ENCODE results near the gene KRT86.
"Not testable (repeated sequence)": the region's sequence is repeated elsewhere in the genome, so short reads cannot be mapped to it uniquely, and the experiment has no call there.

KRT86 gene

GRCh38 chr12:52307836-52308805 lies 33.7 kb downstream of the KRT86 start:
- no peak for DNase-seq (ENCODE audit: low read depth)
- peak overlapping the region; percentile 34 for H3K4me3 ChIP-seq (ENCODE audit: low read depth, low read length)

DNA sequence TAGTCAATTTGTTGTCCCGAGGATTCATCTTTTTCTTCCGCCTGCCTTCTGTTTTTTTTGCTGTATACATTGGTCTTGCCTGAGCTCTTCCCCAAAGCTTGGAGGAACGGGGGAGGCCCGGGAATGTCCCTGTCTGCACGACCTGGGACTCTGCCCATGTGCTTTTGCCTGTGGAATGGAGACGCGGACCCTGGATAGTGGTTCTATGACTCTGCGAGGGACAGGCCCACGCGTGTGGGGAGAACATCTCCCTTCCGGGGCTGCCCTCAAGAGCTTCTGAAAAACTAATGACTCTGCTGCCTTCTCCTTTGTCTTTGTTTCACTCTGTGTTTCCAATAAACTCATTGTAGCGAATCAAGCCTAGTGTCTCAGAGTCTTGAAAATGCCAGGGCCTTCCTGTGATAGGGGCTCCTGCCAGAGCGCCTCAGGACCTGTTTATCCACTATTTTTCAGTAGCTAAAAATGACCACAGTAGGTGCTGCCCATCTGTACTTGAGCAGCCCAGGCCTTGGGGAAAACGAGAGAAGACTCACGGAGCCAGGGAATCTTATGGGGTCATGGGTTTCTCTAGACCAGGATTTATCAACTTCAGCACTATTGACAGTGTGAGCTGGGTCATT lies 34.5 kb downstream of the KRT86 start:
- no peak for DNase-seq (ENCODE audit: low read depth)
- no peak overlapping the region for H3K4me3 ChIP-seq (ENCODE audit: low read depth, low read length)

DNA sequence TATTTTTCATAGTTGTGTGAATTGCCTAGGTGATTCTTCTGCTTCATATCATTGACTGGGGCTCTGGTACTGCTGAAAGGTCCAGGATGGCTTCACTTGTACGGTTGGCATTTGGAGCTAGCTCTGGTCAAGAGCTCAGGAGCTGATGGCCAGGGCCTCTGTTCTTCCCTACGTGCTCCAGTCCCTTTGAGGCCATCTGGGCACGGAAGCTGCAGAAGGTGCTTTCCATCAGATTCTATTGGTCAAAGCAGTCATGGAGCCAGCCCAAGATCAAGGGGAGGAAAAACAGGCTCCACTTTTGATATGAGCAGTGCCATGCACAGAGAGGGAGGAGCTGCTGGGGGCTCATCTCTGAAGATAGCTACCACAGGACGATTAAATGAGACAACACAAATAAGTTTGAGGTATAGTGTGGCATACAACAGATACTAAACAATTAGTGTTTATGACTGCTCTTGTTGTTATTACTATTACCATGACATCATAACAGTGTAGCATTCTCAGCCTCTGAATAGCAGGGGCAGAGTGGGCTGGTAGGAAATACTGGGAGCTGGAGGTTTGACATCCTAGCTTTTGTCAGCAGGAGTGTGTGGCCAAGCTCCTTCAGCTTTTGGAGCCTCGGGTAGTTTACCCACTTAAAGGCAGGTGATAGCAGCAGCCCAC lies 36.3 kb downstream of the KRT86 start:
- DNase-seq (ENCODE audit: low read depth): no peak
- H3K4me3 ChIP-seq (ENCODE audit: low read depth, low read length): no peak overlapping the region

- no peak overlapping the region for H3K4me3 ChIP-seq (ENCODE audit: low read depth, low read length)
- no peak for DNase-seq (ENCODE audit: low read depth)
These were observed 36.8 kb downstream of the KRT86 start for GRCh38 chr12:52311285-52311648.

- DNase-seq (ENCODE audit: low read depth): no peak
- H3K4me3 ChIP-seq (ENCODE audit: low read depth, low read length): no peak overlapping the region
These were observed 37.6 kb downstream of the KRT86 start for GRCh38 chr12:52312086-52312485.

DNA sequence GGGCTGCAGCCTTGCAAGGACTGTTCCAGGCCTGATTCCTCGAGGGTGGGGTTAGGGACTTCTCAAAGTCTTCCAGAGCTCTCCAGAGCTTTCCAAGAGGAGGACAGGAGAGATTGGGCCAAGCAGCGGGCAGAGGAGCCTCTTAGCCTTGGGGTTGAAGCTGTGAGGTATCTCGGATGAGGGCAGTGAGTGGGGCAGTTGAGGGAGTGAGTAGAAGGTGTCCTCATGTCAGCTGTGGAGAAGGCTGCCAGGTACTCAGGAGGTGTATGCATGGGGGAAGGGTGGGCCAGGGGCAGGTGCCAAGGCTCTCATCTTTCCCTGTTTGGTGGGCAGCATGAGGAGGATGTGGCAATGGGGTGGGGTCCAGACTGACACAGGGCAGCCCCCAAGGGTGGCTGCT lies 39.0 kb downstream of the KRT86 start:
- DNase-seq (ENCODE audit: low read depth): no peak
- no peak overlapping the region for H3K4me3 ChIP-seq (ENCODE audit: low read depth, low read length)

GRCh38 chr12:52313926-52314325 lies 39.5 kb downstream of the KRT86 start:
- no peak overlapping the region for H3K4me3 ChIP-seq (ENCODE audit: low read depth, low read length)
- DNase-seq (ENCODE audit: low read depth): no peak

DNA sequence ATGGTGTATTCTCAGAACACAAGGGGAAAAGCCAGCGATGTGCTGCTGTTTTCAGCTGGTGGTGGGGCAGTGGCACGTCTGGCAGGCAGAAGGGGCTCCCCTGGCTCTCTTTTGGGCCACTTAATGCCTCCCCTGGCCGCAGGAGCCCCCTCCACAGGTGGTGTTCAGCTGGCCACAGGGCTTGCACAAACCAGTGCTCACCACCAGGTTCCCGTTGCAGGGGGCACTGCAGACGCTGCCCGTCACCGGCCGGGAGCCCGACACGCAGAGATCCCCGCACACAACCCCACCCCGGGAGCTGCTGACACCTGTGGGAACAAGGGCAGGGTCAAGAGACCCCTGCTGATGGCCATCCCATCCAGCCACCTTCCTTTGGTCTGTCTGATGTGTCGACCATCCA lies 40.1 kb downstream of the KRT86 start:
- no peak for DNase-seq (ENCODE audit: low read depth)
- no peak overlapping the region for H3K4me3 ChIP-seq (ENCODE audit: low read depth, low read length)

GRCh38 chr12:52315721-52316120 lies 41.3 kb downstream of the KRT86 start:
- DNase-seq (ENCODE audit: low read depth): not testable (repeated sequence)

GRCh38 chr12:52316290-52316689 lies 41.8 kb downstream of the KRT86 start:
- DNase-seq (ENCODE audit: low read depth): no peak
- H3K4me3 ChIP-seq (ENCODE audit: low read depth, low read length): no peak overlapping the region

More at GRCh38 chr12:52315721-52316120, 41.3 kb downstream of the KRT86 start:
- H3K4me3 ChIP-seq (ENCODE audit: low read depth, low read length): not testable (repeated sequence)

DNA sequence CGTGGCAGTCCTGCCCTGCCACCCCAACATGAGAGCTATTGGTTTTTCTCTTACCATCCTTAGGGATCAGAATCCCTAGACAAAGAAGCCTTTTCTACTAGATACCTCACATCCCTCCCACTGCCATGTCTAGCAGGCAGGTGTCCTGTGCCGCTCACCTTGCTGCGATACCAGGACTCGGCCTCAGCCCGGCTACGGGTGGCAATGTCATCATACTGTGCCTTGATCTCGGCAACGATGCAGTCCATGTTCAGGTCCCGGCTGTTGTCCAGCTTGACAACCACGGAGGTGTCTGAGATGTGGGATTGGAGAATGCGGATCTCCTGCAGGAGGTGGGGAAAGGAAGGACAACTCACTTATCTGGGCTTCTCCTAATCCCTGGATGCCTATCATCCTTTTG lies 42.3 kb downstream of the KRT86 start:
- no peak overlapping the region for H3K4me3 ChIP-seq (ENCODE audit: low read depth, low read length)
- DNase-seq (ENCODE audit: low read depth): no peak

DNA sequence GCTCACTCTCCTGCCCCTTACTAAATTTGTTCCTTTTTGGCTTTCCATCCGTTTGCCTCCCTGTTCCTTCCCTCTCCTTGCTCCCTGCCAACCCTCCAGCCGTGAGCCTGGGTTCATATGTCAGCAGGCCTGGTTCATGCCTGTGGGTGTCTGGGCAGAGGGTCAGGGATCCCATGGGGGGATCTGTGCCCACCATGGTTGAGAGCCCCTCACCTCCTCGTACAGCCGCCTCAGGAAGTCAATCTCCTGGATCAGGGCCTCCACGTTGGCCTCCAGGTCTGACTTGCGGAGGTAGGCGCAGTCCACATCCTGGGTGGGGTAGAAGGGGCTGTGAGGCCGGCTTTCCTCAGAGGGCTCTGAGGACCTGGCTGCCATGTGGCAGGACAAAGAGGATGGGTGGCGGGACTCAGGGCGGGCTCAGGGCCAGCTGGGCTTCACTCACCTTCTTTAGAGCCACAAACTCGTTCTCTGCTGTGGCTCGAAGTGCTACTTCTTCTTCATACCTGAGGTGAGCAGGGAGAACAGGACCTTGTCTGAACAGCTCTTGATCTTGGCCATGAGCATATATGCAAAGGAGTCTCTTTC lies 43.1 kb downstream of the KRT86 start:
- DNase-seq (ENCODE audit: low read depth): no peak
- no peak overlapping the region for H3K4me3 ChIP-seq (ENCODE audit: low read depth, low read length)

DNA sequence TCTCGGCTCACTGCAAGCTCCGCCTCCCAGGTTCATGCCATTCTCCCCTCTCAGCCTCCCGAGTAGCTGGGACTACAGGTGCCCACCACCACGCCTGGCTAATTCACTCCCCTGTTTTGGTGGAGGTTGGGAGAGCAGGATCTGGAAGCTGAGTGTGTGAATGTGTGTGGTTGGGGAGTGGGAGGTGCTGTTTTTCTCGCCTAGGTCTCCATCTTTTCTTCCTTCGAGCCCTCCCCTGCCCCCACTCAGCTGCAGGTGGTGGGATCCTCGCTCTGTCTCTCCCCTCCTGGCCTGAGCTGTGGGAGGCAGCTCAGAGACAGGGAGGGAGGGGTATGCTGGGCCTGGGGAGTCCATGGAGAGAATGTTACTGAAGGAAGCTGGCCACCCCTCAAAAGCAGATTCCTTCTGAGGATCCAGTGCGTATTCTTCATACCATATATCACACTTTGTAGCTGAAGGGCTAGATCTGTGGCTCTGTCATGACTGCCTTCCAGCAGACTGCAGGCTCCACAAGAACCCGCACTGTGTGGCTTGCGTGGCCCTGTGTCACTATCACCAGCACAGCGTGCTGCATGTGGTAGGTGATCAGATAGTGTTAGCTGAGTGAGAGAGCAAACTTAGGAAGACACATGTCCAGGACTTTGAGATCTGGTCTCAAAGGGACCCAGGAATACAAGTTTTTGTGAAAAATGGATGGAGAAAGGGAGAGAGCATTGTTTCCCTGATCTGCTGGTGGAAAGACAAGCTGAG lies 44.0 kb downstream of the KRT86 start:
- DNase-seq (ENCODE audit: low read depth): no peak
- no peak overlapping the region for H3K4me3 ChIP-seq (ENCODE audit: low read depth, low read length)

GRCh38 chr12:52319097-52319496 lies 44.7 kb downstream of the KRT86 start:
- DNase-seq (ENCODE audit: low read depth): no peak
- H3K4me3 ChIP-seq (ENCODE audit: low read depth, low read length): no peak overlapping the region

DNA sequence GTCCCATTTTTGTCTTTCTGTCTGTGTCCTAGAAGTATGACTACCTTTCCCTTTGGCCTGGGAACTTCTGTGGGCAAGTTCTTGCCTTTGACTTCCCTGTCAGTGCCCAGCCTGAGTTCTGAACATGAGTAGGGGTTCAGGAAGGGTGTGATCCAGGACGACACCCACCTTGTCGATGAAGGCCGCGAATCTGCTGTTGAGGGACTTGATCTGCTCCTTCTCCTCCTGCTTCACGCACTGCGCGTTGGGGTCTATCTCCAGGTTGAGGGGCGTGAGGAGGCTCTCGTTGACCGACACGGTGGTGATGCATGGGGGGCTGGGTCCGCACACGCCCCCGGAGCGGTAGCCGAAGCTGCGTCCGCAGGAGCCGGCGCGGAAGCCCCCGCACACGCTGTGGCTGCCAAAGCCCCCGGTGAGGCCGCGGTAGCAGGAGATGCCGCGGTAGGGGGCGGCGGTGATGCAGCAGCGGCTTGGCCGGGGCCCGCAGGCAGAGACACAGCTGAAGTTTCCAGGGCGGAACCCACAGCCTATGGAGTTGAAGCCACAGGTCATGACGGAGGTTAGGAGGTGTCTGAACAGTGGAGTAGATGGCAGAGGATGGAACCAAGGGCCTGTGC lies 46.4 kb downstream of the KRT86 start, which contains the start of gene KRT83:
KRT83 (minus strand) TSS at position 615 of the 617 bp plus-strand sequence; CDS start at position 552, 63 bp downstream.
- no peak for DNase-seq (ENCODE audit: low read depth)
- H3K4me3 ChIP-seq (ENCODE audit: low read depth, low read length): no peak within 1 kb of the TSS

DNA sequence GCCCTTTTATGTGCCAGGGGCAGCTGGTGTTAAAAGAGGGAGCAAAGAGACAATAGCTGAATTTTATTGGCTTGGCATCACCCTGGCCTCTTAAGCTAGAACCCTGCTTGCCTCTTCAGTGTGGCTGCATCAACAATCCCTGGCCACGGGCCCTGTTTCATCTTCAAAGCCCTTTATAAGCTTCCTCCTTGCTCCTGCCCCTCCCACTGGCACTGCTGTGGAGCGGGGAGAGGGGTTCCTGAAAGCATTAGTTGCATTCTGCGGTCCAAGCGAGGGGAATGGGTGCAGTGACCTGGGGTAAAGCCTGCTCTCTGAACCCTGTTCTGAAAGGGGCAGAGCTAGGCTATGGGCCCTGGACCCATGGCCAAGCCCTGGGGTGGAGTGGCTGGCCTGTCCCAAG lies 47.0 kb downstream of the KRT86 start:
- no peak overlapping the region for H3K4me3 ChIP-seq (ENCODE audit: low read depth, low read length)
- no peak for DNase-seq (ENCODE audit: low read depth)

DNA sequence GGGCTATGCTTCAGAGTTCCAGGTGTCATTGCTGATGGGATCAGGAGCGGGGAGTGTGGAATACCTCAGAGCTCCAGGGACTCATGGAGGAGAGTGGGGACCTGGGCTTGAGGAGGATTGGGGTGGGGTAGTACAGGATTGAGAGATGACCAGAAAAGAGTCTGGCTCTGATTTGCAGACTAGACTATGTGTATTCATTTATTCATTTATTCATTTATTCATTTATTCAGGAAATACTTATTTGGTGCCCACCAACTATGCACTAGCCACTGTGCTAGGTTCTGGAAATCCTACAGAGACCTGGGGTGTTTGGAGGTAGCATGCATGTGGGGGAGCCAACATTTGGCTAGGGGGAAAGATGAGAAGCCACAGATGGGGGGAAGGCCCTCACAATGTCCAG lies 47.6 kb downstream of the KRT86 start:
- H3K4me3 ChIP-seq (ENCODE audit: low read depth, low read length): no peak overlapping the region
- no peak for DNase-seq (ENCODE audit: low read depth)

DNA sequence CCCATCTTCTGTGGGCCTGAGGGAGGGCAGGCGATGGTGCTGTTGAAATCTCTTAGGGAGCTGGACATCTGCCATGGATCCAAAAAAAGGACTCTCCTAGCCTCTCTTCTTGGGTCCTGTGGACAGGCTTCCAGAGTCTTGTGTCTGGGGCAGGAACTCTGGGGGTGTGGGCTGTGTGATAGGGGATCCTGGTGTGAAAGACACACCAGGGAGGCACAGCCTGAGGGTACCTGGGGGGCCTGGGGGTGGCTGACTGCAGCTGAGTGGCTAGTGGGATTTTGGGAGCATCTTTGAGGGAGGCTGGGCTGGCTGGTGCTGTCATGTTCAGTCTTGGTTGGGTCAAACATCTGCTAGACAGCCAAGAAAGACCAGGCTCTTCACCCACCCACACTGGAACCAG lies 48.6 kb downstream of the KRT86 start:
- no peak overlapping the region for H3K4me3 ChIP-seq (ENCODE audit: low read depth, low read length)
- no peak for DNase-seq (ENCODE audit: low read depth)
